K562 (cell line): ENCODE results near the gene PALM3.

ENCODE experiments used
- ARID1B ChIP-seq: fragments of 450-650 bp; IDR thresholded peaks from 2 replicates; pipeline ENCODE4 v1.6.1; 2016; ENCODE audit warnings: antibody characterized with exemption, mild to moderate bottlenecking, inconsistent platforms
- ARID2 ChIP-seq: fragments of 450-650 bp; IDR thresholded peaks from 2 replicates; pipeline ENCODE4 v1.6.1; 2017; ENCODE audit warnings: antibody characterized with exemption, mild to moderate bottlenecking
- EZH2 ChIP-seq: IDR thresholded peaks from 2 replicates; pipeline ENCODE4 v1.6.1; 2012; ENCODE audit warnings: low read depth, mild to moderate bottlenecking, inconsistent platforms, low read length, borderline replicate concordance
- GTF2A2 ChIP-seq: IDR thresholded peaks from 2 replicates; pipeline ENCODE4 v1.6.1; 2016; ENCODE audit warnings: mild to moderate bottlenecking, missing genetic modification characterization, missing compliant biosample characterization
- NCOA2 ChIP-seq, 2 experiments: fragments of 450-650 bp; IDR thresholded peaks; 2 replicates each; pipeline ENCODE4 v1.6.1; 2018; ENCODE audit warnings: mild to moderate bottlenecking in 2 of 2, moderate library complexity in 1 of 2; ENCODE audit not compliant: partially characterized antibody in 2 of 2
- POLR2A ChIP-seq: fragments of 450-650 bp; conservative IDR thresholded peaks from 2 replicates; pipeline ENCODE4 v1.6.1; 2016

GRCh38 chr19:14106840-14107239, 45.0 kb upstream of the PALM3 start:
- TF ChIP-seq ARID2 (no peak), NCOA2 (IDR thresholded peaks at IDR 0.05; ENCODE audit: partially characterized antibody in 2 of 2) (no peak), POLR2A (no peak), ARID1B (no peak), GTF2A2 (tag) (no peak), EZH2 (no peak)
